Tibial artery (tissue), 4 donors: ENCODE results near the gene B4GALT1.
A peak's percentile ranks its signal among the peaks of the same experiment; 100 is the strongest.

ENCODE experiments used
- DNase-seq, 2 donors: peaks; one replicate each; pipeline ENCODE4 v3.0.0-alpha.2; 2019
- H3K27ac ChIP-seq, 2 donors: fragments of 200-600 bp; sonication (generic) in 1 of 2; 1 replicate in 1 of 2; 2 replicates in 1 of 2; pipeline ENCODE4 v1.5.1; 2018 to 2019; ENCODE audit warnings: mild to moderate bottlenecking in 1 of 2
- H3K27me3 ChIP-seq, 2 donors: fragments of 200-600 bp; sonication (generic) in 1 of 2; one replicate each; pipeline versions ENCODE4 v1.5.1 to v1.6.0; 2016 to 2019
- H3K36me3 ChIP-seq, 3 donors: fragments of 200-600 bp; sonication (generic) in 2 of 3; one replicate each; pipeline ENCODE4 v1.5.1; 2016 to 2019; ENCODE audit warnings: mild to moderate bottlenecking in 2 of 3
- H3K4me1 ChIP-seq, 4 donors: fragments of 200-600 bp; sonication (generic) in 2 of 4; 1 replicate in 3 of 4; 2 replicates in 1 of 4; pipeline ENCODE4 v1.5.1; 2016 to 2019
- H3K4me3 ChIP-seq, 2 donors: fragments of 200-600 bp; sonication (generic) in 1 of 2; 1 replicate in 1 of 2; 2 replicates in 1 of 2; pipeline ENCODE4 v1.5.1; 2018 to 2019; ENCODE audit warnings: mild to moderate bottlenecking in 2 of 2
- H3K9me3 ChIP-seq, 3 donors: fragments of 200-600 bp; sonication (generic) in 1 of 3; one replicate each; pipeline ENCODE4 v1.5.1; 2016 to 2019
- intact Hi-C: fragments of 100-400 bp; cut with DNase I; formaldehyde crosslinking; loops from one replicate; pipeline ENCODE4 v1.15.0; 2023; ENCODE audit warnings: low total_unique reads
- TF ChIP-seq, protein P1 (sequence below), 2 experiments: fragments of 200-600 bp in 1 of 2; fragments of 450-650 bp in 1 of 2; IDR thresholded peaks; one replicate each; pipeline ENCODE4 v1.5.1; 2017 to 2019; ENCODE audit warnings: antibody characterized with exemption in 2 of 2, mild to moderate bottlenecking in 1 of 2, moderate library complexity in 1 of 2

Gene B4GALT1

GRCh38 chr9:33187519-33188218, 20.5 kb upstream of the B4GALT1 start:
- peak in 1 of 2 donors; percentile 78 for DNase-seq
- Histone ChIP-seq H3K4me3 (no peak overlapping the region), H3K9me3 (no peaks in the 10 kb centered on the region), H3K4me1 (peaks cover 0 to 81% (median 62%) of the 10 kb centered on the region in 4 donors), H3K27me3 (no peaks in the 10 kb centered on the region), H3K27ac (peak overlapping the region; percentile 51 to 72), H3K36me3 (no peaks in the 10 kb centered on the region)
- TF ChIP-seq, protein P1, sequence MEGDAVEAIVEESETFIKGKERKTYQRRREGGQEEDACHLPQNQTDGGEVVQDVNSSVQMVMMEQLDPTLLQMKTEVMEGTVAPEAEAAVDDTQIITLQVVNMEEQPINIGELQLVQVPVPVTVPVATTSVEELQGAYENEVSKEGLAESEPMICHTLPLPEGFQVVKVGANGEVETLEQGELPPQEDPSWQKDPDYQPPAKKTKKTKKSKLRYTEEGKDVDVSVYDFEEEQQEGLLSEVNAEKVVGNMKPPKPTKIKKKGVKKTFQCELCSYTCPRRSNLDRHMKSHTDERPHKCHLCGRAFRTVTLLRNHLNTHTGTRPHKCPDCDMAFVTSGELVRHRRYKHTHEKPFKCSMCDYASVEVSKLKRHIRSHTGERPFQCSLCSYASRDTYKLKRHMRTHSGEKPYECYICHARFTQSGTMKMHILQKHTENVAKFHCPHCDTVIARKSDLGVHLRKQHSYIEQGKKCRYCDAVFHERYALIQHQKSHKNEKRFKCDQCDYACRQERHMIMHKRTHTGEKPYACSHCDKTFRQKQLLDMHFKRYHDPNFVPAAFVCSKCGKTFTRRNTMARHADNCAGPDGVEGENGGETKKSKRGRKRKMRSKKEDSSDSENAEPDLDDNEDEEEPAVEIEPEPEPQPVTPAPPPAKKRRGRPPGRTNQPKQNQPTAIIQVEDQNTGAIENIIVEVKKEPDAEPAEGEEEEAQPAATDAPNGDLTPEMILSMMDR (IDR thresholded peaks at IDR 0.05) = no peak
- intact Hi-C loops = no loop called here

DNA sequence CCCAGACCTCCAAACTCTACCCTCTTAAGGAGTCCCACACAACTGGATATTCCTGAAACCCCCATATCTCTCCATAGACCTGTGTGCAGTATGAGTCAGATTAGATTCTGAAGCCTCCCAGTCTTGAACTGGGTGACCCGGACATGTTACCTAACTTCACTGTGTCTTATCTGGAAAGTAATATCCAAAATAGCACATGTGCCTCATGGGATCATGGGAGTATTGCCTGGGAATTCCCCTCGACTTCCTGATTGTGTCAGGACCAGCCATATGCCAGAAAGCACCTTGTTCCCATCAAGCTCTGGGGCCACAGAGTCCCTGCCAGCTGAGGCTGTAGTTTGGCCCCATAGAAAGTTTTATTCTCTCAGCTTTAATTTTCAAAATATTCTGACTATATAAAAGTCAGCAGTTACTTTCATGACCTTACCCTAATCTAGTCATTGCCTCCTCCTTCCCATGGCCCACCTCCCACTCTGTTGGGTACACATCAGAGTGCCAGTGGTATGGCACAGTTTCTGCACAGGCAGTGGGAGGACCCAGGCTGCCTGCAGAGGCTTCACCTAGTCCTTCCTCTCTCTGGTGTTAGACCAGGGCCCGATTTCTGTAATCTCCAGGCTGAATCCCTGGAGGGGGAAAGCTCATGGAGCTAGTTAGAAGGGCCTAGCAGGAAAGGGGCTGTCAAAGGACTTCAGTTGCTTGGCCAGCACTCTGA, 19.5 kb upstream of the B4GALT1 start:
- Histone ChIP-seq H3K4me1 (peaks cover 0 to 79% (median 59%) of the 10 kb centered on the region in 4 donors), H3K36me3 (no peaks in the 10 kb centered on the region), H3K4me3 (no peak overlapping the region), H3K27me3 (no peaks in the 10 kb centered on the region), H3K27ac (peak overlapping the region; percentile 51 to 72), H3K9me3 (no peaks in the 10 kb centered on the region)
- intact Hi-C loops = no loop called here
- no peak for DNase-seq
- TF ChIP-seq, protein P1 (IDR thresholded peaks at IDR 0.05) = no peak

DNA sequence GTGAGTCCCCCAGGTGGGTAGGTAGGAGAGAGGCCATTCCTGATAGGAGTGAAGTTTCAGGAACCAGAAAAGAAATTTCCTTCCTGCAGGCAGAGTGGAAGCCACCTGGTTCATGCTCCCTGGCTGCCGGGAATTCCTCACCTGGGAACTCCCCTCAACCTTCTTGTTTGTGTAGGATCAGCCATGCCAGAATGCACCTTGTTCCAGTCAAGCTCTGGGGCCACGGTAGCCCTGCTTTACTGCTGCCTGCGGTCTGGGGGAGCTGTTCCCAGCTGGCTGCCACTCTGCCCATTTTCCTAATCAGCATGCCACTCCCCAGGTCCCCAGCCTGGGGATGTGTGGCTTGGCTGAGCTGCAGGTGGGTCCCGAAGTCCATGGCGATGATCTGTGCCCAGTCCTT, 18.7 kb upstream of the B4GALT1 start:
- Histone ChIP-seq H3K9me3 (no peaks in the 10 kb centered on the region), H3K27ac (peak overlapping the region; percentile 51 to 72), H3K27me3 (no peaks in the 10 kb centered on the region), H3K4me1 (peaks cover 0 to 79% (median 59%) of the 10 kb centered on the region in 4 donors), H3K36me3 (no peaks in the 10 kb centered on the region), H3K4me3 (no peak overlapping the region)
- TF ChIP-seq, protein P1 (IDR thresholded peaks at IDR 0.05) = no peak
- no peak for DNase-seq
- intact Hi-C loops = no loop called here

DNA sequence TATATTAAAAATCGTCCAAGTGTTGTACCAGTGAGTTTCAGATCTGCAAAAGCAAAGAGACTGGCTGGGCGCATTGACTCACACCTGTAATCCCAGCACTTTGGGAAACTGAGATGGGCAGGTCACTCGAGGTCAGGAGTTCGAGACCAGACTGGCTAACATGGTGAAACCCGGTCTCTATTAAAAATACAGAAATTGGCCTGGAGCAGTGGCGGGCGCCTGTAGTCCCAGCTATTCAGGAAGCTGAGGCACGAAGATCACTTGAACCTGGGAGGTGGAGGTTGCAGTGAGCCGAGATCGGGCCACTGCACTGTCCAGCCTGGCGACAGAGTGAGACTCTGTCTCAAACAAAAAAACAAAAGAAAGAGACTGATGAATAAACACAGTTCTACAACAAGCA, 18.3 kb upstream of the B4GALT1 start:
- peaks cover 0 to 79% (median 61%) of the 10 kb centered on the region in 4 donors for H3K4me1 ChIP-seq
- intact Hi-C loops = no loop called here
- no peak overlapping the region for H3K27ac ChIP-seq
- no peak for DNase-seq
- no peaks in the 10 kb centered on the region for H3K9me3 ChIP-seq
- no peaks in the 10 kb centered on the region for H3K27me3 ChIP-seq
- no peak overlapping the region for H3K4me3 ChIP-seq
- no peaks in the 10 kb centered on the region for H3K36me3 ChIP-seq
- TF ChIP-seq, protein P1 (IDR thresholded peaks at IDR 0.05) = no peak

GRCh38 chr9:33184963-33185362, 17.8 kb upstream of the B4GALT1 start:
- DNase-seq = no peak
- Histone ChIP-seq H3K9me3 (no peaks in the 10 kb centered on the region), H3K27ac (no peak overlapping the region), H3K36me3 (no peaks in the 10 kb centered on the region), H3K27me3 (no peaks in the 10 kb centered on the region), H3K4me1 (peaks cover 0 to 79% (median 58%) of the 10 kb centered on the region in 4 donors), H3K4me3 (no peak overlapping the region)
- TF ChIP-seq, protein P1 (IDR thresholded peaks at IDR 0.05) = no peak
- intact Hi-C loops = no loop called here
